ENCODE measurements around the gene RASD2.
"Not testable (repeated sequence)": the region's sequence is repeated elsewhere in the genome, so short reads cannot be mapped to it uniquely, and the experiment has no call there.

Gene RASD2

GRCh38 chr22:35540595-35541253 lies at the start of gene RASD2:
Gene RASD2, plus strand, starts transcription at chr22:35540831. Its CDS starts 5,979 bp downstream, at chr22:35546810.
- no peak for DNase-seq (ENCODE audit: extremely low read depth, low read depth)
- no peak for TF ChIP-seq CTCF (IDR thresholded peaks at IDR 0.05; ENCODE audit: low read depth, low read length)

- DNase-seq (ENCODE audit: extremely low read depth, low read depth): not testable (repeated sequence)
Measured at GRCh38 chr22:35491061-35491907, 49.3 kb upstream of the RASD2 start.

GRCh38 chr22:35491908-35492380 lies 48.7 kb upstream of the RASD2 start:
- DNase-seq (ENCODE audit: extremely low read depth, low read depth): no peak
- TF ChIP-seq CTCF (IDR thresholded peaks at IDR 0.05; ENCODE audit: low read depth, low read length): no peak

- DNase-seq (ENCODE audit: extremely low read depth, low read depth): no peak
- TF ChIP-seq CTCF (IDR thresholded peaks at IDR 0.05; ENCODE audit: low read depth, low read length): no peak
Measured at GRCh38 chr22:35493074-35493473, 47.6 kb upstream of the RASD2 start.

GRCh38 chr22:35495711-35496110 lies 44.9 kb upstream of the RASD2 start:
- not testable (repeated sequence) for DNase-seq (ENCODE audit: extremely low read depth, low read depth)

GRCh38 chr22:35496768-35497312 lies 43.8 kb upstream of the RASD2 start:
- DNase-seq (ENCODE audit: extremely low read depth, low read depth): no peak
- TF ChIP-seq CTCF (IDR thresholded peaks at IDR 0.05; ENCODE audit: low read depth, low read length): no peak

GRCh38 chr22:35498026-35498800 lies 42.4 kb upstream of the RASD2 start:
- no peak for TF ChIP-seq CTCF (IDR thresholded peaks at IDR 0.05; ENCODE audit: low read depth, low read length)
- DNase-seq (ENCODE audit: extremely low read depth, low read depth): no peak

- TF ChIP-seq CTCF (IDR thresholded peaks at IDR 0.05; ENCODE audit: low read depth, low read length): no peak
- DNase-seq (ENCODE audit: extremely low read depth, low read depth): no peak
Measured at GRCh38 chr22:35502836-35503235, 37.8 kb upstream of the RASD2 start.

Data from AG09319 (cell line).